ENCODE results near the gene UPP1. TPM values are rescaled to one million over a fixed set of nuclear protein-coding genes. Genes with fewer than 3 reads are reported as not detected.

UPP1 gene
- total RNA-seq, 2 experiments from 2014 or later = 89.6 to 93.3 TPM

- POLR2A ChIA-PET = no interaction called here
- Mint-ChIP-seq H3K4me1 (ENCODE audit: low read depth) (peaks cover 72% of the 10 kb centered on the region), H3K27me3 (no peaks in the 10 kb centered on the region), H3K27ac (peak overlapping the region; percentile 89), H3K4me3 (peak overlapping the region; percentile 81), H3K36me3 (ENCODE audit: low read depth) (peaks cover 30% of the 10 kb centered on the region), H3K9me3 (no peaks in the 10 kb centered on the region)
- CTCF ChIA-PET = interaction anchor here (1.0 to 2.1 kb wide), 3 partner anchors 15 to 109 kb away, joined by 3 to 6 read pairs (median 4); no protein-coding TSS in a partner anchor
- TF ChIP-seq, protein P1, sequence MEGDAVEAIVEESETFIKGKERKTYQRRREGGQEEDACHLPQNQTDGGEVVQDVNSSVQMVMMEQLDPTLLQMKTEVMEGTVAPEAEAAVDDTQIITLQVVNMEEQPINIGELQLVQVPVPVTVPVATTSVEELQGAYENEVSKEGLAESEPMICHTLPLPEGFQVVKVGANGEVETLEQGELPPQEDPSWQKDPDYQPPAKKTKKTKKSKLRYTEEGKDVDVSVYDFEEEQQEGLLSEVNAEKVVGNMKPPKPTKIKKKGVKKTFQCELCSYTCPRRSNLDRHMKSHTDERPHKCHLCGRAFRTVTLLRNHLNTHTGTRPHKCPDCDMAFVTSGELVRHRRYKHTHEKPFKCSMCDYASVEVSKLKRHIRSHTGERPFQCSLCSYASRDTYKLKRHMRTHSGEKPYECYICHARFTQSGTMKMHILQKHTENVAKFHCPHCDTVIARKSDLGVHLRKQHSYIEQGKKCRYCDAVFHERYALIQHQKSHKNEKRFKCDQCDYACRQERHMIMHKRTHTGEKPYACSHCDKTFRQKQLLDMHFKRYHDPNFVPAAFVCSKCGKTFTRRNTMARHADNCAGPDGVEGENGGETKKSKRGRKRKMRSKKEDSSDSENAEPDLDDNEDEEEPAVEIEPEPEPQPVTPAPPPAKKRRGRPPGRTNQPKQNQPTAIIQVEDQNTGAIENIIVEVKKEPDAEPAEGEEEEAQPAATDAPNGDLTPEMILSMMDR (IDR thresholded peaks at IDR 0.05) = no peak
- intact Hi-C loops (cut with micrococcal nuclease) = loop anchor here (5.0 kb wide), 2 partner anchors 45 to 95 kb away; no protein-coding TSS in a partner anchor
- DNase-seq (peak; percentile 40), ATAC-seq (peak; percentile 8)
These were observed 1.7 kb upstream of the UPP1 start for GRCh38 chr7:48087349-48087748.

DNA sequence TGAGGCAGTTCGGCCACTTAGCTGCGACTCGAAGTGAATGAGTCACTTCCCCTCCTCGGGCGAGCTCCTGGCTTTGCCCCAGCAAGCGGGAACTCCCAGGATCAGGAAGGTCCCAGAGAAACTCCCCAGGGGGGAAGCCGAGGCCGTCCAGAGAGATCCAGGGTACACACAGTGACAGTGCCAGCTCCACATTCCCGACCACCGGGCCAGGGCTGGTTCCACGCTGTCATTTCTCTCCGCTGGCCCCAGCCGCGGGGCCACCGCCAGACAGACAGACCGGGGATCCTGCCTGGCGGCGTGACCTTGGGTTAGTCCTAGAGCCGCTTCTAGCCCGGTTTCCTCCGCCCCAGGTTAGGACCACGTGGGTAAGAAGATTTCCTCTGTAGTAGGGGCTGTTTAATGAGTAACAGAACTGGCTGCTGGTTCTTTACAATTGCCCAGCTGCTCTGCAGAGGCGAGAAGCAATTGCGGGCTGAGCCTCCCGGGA is 463 bp upstream of the UPP1 start:
- CTCF ChIA-PET = interaction anchor here (0.7 to 2.1 kb wide), 6 partner anchors 13 to 107 kb away, joined by 3 to 6 read pairs (median 4); no protein-coding TSS in a partner anchor
- intact Hi-C loops (cut with micrococcal nuclease) = loop anchor here (5.0 kb wide), 2 partner anchors 46 to 96 kb away; no protein-coding TSS in a partner anchor
- Mint-ChIP-seq H3K4me1 (ENCODE audit: low read depth) (peaks cover 64% of the 10 kb centered on the region), H3K4me3 (peak overlapping the region; percentile 81), H3K27me3 (no peaks in the 10 kb centered on the region), H3K27ac (peak overlapping the region; percentile 89), H3K9me3 (no peaks in the 10 kb centered on the region), H3K36me3 (ENCODE audit: low read depth) (peaks cover 41% of the 10 kb centered on the region)
- TF ChIP-seq, protein P1 (IDR thresholded peaks at IDR 0.05) = no peak
- POLR2A ChIA-PET = interaction anchor here (0.7 to 1.8 kb wide), 12 partner anchors 10 to 115 kb away, joined by 3 to 8 read pairs (median 4); no protein-coding TSS in a partner anchor
- DNase-seq (peak; percentile 95), ATAC-seq (peak; percentile 74)

- ChIA-PET POLR2A (interaction anchor here (0.7 to 0.8 kb wide), 2 partner anchors 96 to 149 kb away, joined by 3 read pairs; no protein-coding TSS in a partner anchor), CTCF (interaction anchor here (1.1 kb wide), 1 partner anchor 48 kb away, joined by 3 read pairs; no protein-coding TSS in a partner anchor)
- DNase-seq (no peak), ATAC-seq (no peak)
- H3K4me3 Mint-ChIP-seq = peak overlapping the region; percentile 81
- peaks cover 62% of the 10 kb centered on the region for H3K4me1 Mint-ChIP-seq (ENCODE audit: low read depth)
- peaks cover 56% of the 10 kb centered on the region for H3K36me3 Mint-ChIP-seq (ENCODE audit: low read depth)
- no peaks in the 10 kb centered on the region for H3K27me3 Mint-ChIP-seq
- TF ChIP-seq, protein P1 (IDR thresholded peaks at IDR 0.05) = no peak
- intact Hi-C loops (cut with micrococcal nuclease) = no loop called here
- H3K9me3 Mint-ChIP-seq = no peaks in the 10 kb centered on the region
- H3K27ac Mint-ChIP-seq = peak overlapping the region; percentile 80
These were observed 1.2 kb downstream of the UPP1 start for GRCh38 chr7:48090095-48090805.

- TF ChIP-seq, protein P1 (IDR thresholded peaks at IDR 0.05) = no peak
- ATAC-seq (no peak), DNase-seq (no peak)
- no peaks in the 10 kb centered on the region for H3K27me3 Mint-ChIP-seq
- peak overlapping the region; percentile 81 for H3K4me3 Mint-ChIP-seq
- intact Hi-C loops (cut with micrococcal nuclease) = no loop called here
- POLR2A ChIA-PET = no interaction called here
- H3K4me1 Mint-ChIP-seq (ENCODE audit: low read depth) = peaks cover 60% of the 10 kb centered on the region
- peaks cover 68% of the 10 kb centered on the region for H3K36me3 Mint-ChIP-seq (ENCODE audit: low read depth)
- H3K9me3 Mint-ChIP-seq = no peaks in the 10 kb centered on the region
- H3K27ac Mint-ChIP-seq = peak overlapping the region; percentile 18
- CTCF ChIA-PET = interaction anchor here (0.9 kb wide), 1 partner anchor 11 kb away, joined by 3 read pairs; no protein-coding TSS in a partner anchor
These were observed 2.7 kb downstream of the UPP1 start for GRCh38 chr7:48091506-48092433.

All from activated CD8-positive, alpha-beta T cell treated with anti-CD3 and anti-CD28 coated beads for 36 hours (primary cell).